GM21619 (cell line): ENCODE measurements around the gene CEP63.
"Not testable (repeated sequence)": the region's sequence is repeated elsewhere in the genome, so short reads cannot be mapped to it uniquely, and the experiment has no call there.

Experiments
- ATAC-seq: cut with Tn5 transposase; IDR thresholded peaks from one replicate; pipeline ENCODE4 v1.9.1; 2021; ENCODE audit not compliant: unreplicated experiment

The CEP63 gene

GRCh38 chr3:134505485-134505884 lies 19.6 kb downstream of the CEP63 start:
- ATAC-seq, result no peak

GRCh38 chr3:134511500-134511899 lies 25.6 kb downstream of the CEP63 start:
- no peak for ATAC-seq

GRCh38 chr3:134516905-134517304 lies 31.0 kb downstream of the CEP63 start:
- ATAC-seq, result no peak

GRCh38 chr3:134517791-134518190 lies 31.9 kb downstream of the CEP63 start:
- no peak for ATAC-seq

- ATAC-seq, result no peak
Observed at GRCh38 chr3:134522541-134522940, 36.7 kb downstream of the CEP63 start.

- no peak for ATAC-seq
Observed at GRCh38 chr3:134525293-134525692, 39.4 kb downstream of the CEP63 start.

- ATAC-seq, result no peak
Observed at GRCh38 chr3:134526319-134526718, 40.5 kb downstream of the CEP63 start.

- ATAC-seq, result no peak
Observed at GRCh38 chr3:134527037-134527436, 41.2 kb downstream of the CEP63 start.

GRCh38 chr3:134527538-134528186 lies 41.8 kb downstream of the CEP63 start:
- ATAC-seq, result no peak

GRCh38 chr3:134533493-134533892 lies 47.6 kb downstream of the CEP63 start:
- no peak for ATAC-seq

- ATAC-seq, result no peak
Observed at GRCh38 chr3:134535186-134535970, 49.5 kb downstream of the CEP63 start.

- ATAC-seq, result no peak
Observed at GRCh38 chr3:134536781-134537180, 50.9 kb downstream of the CEP63 start.

- no peak for ATAC-seq
Observed at GRCh38 chr3:134542287-134542958, 56.6 kb downstream of the CEP63 start.

- ATAC-seq, result no peak
Observed at GRCh38 chr3:134543113-134543512, 57.3 kb downstream of the CEP63 start.

GRCh38 chr3:134544316-134544715 lies 58.5 kb downstream of the CEP63 start:
- no peak for ATAC-seq

GRCh38 chr3:134544783-134545182 lies 58.9 kb downstream of the CEP63 start:
- not testable (repeated sequence) for ATAC-seq

GRCh38 chr3:134545818-134546217 lies 60.0 kb downstream of the CEP63 start:
- ATAC-seq, result no peak

GRCh38 chr3:134552784-134553183 lies 66.9 kb downstream of the CEP63 start:
- no peak for ATAC-seq

- ATAC-seq, result no peak
Observed at GRCh38 chr3:134559591-134559990, 73.7 kb downstream of the CEP63 start.

GRCh38 chr3:134562055-134562454 lies 76.2 kb downstream of the CEP63 start:
- ATAC-seq, result no peak

- ATAC-seq, result no peak
Observed at GRCh38 chr3:134563601-134564000, 77.7 kb downstream of the CEP63 start.

GRCh38 chr3:134564991-134565390 lies 79.1 kb downstream of the CEP63 start:
- no peak for ATAC-seq
